Uterus (tissue), 4 donors: Measurements from ENCODE around the gene QKI. TPM values are rescaled to one million over a fixed set of nuclear protein-coding genes. Genes with fewer than 3 reads are reported as not detected.
A peak's percentile ranks its signal among the peaks of the same experiment; 100 is the strongest.

Experiments
- DNase-seq, 2 donors: peaks; one replicate each; pipeline ENCODE4 v3.0.0-alpha.2; 2019 to 2020
- H3K27ac ChIP-seq, 2 donors: fragments of 200-600 bp; sonication (generic); 1 replicate in 1 of 2; 2 replicates in 1 of 2; pipeline ENCODE4 v1.5.1; 2016 to 2018
- H3K27me3 ChIP-seq, 2 donors: fragments of 200-600 bp; sonication (generic); one replicate each; pipeline ENCODE4 v1.5.1; 2018 to 2019; ENCODE audit warnings: control low read depth in 1 of 2
- H3K36me3 ChIP-seq, 2 donors: fragments of 200-600 bp; sonication (generic); one replicate each; pipeline ENCODE4 v1.5.1; 2019; ENCODE audit warnings: control low read depth in 1 of 2
- H3K4me1 ChIP-seq, 2 donors: fragments of 200-600 bp; sonication (generic); one replicate each; pipeline ENCODE4 v1.5.1; 2018 to 2019; ENCODE audit warnings: control low read depth in 1 of 2
- H3K4me3 ChIP-seq, 2 donors: fragments of 200-600 bp; sonication (generic); 1 replicate in 1 of 2; 2 replicates in 1 of 2; pipeline ENCODE4 v1.5.1; 2018 to 2019; ENCODE audit warnings: mild to moderate bottlenecking in 1 of 2
- H3K9me3 ChIP-seq, 2 donors: fragments of 200-600 bp; sonication (generic); one replicate each; pipeline ENCODE4 v1.5.1; 2019; ENCODE audit warnings: control low read depth in 1 of 2
- POLR2A ChIP-seq, 2 donors: fragments of 450-650 bp; IDR thresholded peaks; one replicate each; pipeline ENCODE4 v1.6.1; 2016; ENCODE audit warnings: antibody characterized with exemption in 2 of 2, mild to moderate bottlenecking in 1 of 2, moderate library complexity in 1 of 2
- intact Hi-C: fragments of 100-400 bp; cut with DNase I; formaldehyde crosslinking; loops from one replicate; pipeline ENCODE4 v1.15.1; 2023; ENCODE audit warnings: low total_unique reads
- total RNA-seq, 4 donors: library from RNA; depleted of rRNA in 3 of 4; stranded (reverse); fragments of >200 nt in 3 of 4; gene quantifications; one replicate each; pipeline versions ENCODE4 v1.1.0 to v1.2.4, GENCODE V29; 2014 to 2023
- TF ChIP-seq, protein P1 (sequence below), 4 experiments: fragments of 200-600 bp in 2 of 4; fragments of 450-650 bp in 2 of 4; sonication (generic) in 2 of 4; IDR thresholded peaks; one replicate each; pipeline ENCODE4 v1.5.1; 2016 to 2019; ENCODE audit warnings: antibody characterized with exemption in 4 of 4, mild to moderate bottlenecking in 2 of 4, moderate library complexity in 1 of 4
- donor health status: DM: yes; HTN: yes; CAD: no.

QKI gene
- total RNA-seq, 4 donors from 2014 or later, result 93.5 to 213 (median 164) TPM

DNA sequence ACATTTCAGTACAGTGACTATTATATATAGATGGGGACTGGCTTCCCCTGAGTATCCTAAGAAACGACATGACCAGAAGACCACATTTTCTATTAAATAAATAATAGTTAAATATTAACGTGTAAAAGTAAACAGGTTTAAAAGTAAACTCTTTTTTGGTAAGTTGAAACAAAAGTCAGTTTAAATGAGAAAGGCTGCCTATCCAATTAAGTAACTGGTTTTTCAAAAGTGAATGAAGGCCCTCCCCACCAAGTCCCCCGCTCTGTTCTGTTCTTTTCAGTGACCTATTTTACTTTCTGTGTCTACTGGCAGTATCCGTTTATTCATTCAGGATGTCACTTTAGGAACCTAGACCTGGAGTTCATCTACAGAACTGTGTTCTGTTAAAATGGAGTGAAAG, 32.0 kb downstream of the QKI start:
- Histone ChIP-seq H3K4me1 (peaks cover 0 to under 1% of the 10 kb centered on the region in 2 donors), H3K27ac (no peak overlapping the region), H3K9me3 (no peaks in the 10 kb centered on the region), H3K4me3 (no peak overlapping the region), H3K36me3 (no peaks in the 10 kb centered on the region), H3K27me3 (no peaks in the 10 kb centered on the region)
- intact Hi-C loops, result no loop called here
- TF ChIP-seq, protein P1, sequence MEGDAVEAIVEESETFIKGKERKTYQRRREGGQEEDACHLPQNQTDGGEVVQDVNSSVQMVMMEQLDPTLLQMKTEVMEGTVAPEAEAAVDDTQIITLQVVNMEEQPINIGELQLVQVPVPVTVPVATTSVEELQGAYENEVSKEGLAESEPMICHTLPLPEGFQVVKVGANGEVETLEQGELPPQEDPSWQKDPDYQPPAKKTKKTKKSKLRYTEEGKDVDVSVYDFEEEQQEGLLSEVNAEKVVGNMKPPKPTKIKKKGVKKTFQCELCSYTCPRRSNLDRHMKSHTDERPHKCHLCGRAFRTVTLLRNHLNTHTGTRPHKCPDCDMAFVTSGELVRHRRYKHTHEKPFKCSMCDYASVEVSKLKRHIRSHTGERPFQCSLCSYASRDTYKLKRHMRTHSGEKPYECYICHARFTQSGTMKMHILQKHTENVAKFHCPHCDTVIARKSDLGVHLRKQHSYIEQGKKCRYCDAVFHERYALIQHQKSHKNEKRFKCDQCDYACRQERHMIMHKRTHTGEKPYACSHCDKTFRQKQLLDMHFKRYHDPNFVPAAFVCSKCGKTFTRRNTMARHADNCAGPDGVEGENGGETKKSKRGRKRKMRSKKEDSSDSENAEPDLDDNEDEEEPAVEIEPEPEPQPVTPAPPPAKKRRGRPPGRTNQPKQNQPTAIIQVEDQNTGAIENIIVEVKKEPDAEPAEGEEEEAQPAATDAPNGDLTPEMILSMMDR (IDR thresholded peaks at IDR 0.05), result no peak
- no peak for TF ChIP-seq POLR2A (IDR thresholded peaks at IDR 0.05)
- DNase-seq, result no peak

GRCh38 chr6:163449076-163449475, 34.6 kb downstream of the QKI start:
- no peak for DNase-seq
- Histone ChIP-seq H3K4me3 (no peak overlapping the region), H3K36me3 (no peaks in the 10 kb centered on the region), H3K27ac (no peak overlapping the region), H3K4me1 (no peaks in the 10 kb centered on the region), H3K9me3 (no peaks in the 10 kb centered on the region), H3K27me3 (no peaks in the 10 kb centered on the region)
- intact Hi-C loops, result no loop called here
- TF ChIP-seq, protein P1 (IDR thresholded peaks at IDR 0.05), result no peak
- no peak for TF ChIP-seq POLR2A (IDR thresholded peaks at IDR 0.05)

DNA sequence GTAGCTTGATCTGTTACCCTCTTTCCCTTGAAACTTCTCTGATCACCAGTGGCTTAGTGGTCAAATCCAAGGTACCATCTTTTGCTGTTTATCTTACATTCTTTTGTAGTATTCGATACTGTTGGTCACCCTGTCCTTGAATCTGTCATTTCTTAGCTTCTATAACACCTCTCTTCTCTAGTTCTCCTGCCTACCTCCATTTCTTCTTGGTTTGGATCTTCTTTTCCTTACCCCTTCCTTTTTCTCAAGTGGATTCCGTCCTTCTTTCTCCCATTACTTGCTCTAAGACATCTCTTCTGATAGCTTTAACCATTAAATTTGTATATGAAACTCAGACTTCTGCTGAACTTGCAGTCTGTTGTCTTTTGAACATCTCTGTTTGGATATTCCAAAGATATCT, 39.9 kb downstream of the QKI start:
- H3K9me3 ChIP-seq, result no peaks in the 10 kb centered on the region
- H3K36me3 ChIP-seq, result no peaks in the 10 kb centered on the region
- H3K4me3 ChIP-seq, result no peak overlapping the region
- DNase-seq, result no peak
- intact Hi-C loops, result no loop called here
- no peaks in the 10 kb centered on the region for H3K27me3 ChIP-seq
- H3K27ac ChIP-seq, result no peak overlapping the region
- H3K4me1 ChIP-seq, result no peaks in the 10 kb centered on the region
- TF ChIP-seq POLR2A (IDR thresholded peaks at IDR 0.05), result no peak
- TF ChIP-seq, protein P1 (IDR thresholded peaks at IDR 0.05), result no peak

DNA sequence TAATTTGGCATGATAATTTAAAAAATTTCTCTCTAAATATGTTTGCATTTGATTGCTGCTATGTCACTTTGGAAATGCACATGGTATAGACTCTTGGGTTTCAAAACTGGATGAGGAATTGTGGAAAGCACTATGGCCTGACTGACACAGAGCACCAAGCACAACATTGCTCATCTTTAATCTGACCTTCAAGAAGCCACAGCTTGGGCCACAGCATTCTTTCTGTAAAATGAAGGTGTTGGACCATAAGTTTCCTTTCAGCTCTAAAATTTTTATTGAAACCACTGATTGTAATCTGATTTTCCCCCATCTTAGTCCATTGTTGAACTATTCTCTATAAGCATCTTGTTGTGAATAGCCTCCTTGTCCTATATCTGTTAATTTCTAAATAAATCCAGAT, 41.0 kb downstream of the QKI start:
- no peaks in the 10 kb centered on the region for H3K4me1 ChIP-seq
- TF ChIP-seq, protein P1 (IDR thresholded peaks at IDR 0.05), result no peak
- no peak for TF ChIP-seq POLR2A (IDR thresholded peaks at IDR 0.05)
- H3K27me3 ChIP-seq, result no peaks in the 10 kb centered on the region

GRCh38 chr6:163457637-163458561, 43.4 kb downstream of the QKI start:
- TF ChIP-seq POLR2A (IDR thresholded peaks at IDR 0.05), result no peak
- TF ChIP-seq, protein P1 (IDR thresholded peaks at IDR 0.05), result no peak
- intact Hi-C loops, result no loop called here
- Histone ChIP-seq H3K4me1 (peaks cover 0 to 6% of the 10 kb centered on the region in 2 donors), H3K27ac (peak overlapping the region in 1 of 2 donors; percentile 4), H3K4me3 (no peak overlapping the region), H3K36me3 (no peaks in the 10 kb centered on the region), H3K9me3 (no peaks in the 10 kb centered on the region), H3K27me3 (no peaks in the 10 kb centered on the region)
- peak in 1 of 2 donors; percentile 19 for DNase-seq

More for the DNA sequence above, 41.0 kb downstream of the QKI start:
- no peak for DNase-seq
- H3K36me3 ChIP-seq, result no peaks in the 10 kb centered on the region
- intact Hi-C loops, result no loop called here
- no peak overlapping the region for H3K27ac ChIP-seq
- H3K4me3 ChIP-seq, result no peak overlapping the region
- H3K9me3 ChIP-seq, result no peaks in the 10 kb centered on the region
